GM21447 (cell line): ENCODE data around the gene SHC3.

ENCODE experiments used
- ATAC-seq: cut with Tn5 transposase; IDR thresholded peaks from one replicate; pipeline ENCODE4 v1.9.1; 2021; ENCODE audit not compliant: unreplicated experiment

SHC3 gene

DNA sequence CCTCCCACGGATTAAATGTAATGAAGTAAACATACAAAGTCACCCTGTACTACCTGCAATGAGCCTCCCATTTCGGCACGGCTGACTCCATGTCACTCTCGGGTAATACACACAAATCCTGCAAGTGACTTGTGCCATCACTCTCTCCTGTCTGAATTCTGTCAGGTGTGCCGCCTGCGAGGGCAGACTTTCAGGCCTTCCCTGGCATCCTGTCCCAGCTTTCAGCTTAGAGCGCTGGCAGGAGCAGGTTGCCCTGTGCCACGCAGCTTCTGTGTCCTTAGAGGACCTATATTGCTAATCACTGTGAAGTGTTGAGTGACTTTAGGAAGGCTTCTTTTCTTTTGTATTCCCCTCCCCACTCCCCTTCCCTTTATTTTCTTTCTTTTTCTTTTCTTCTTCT lies 213.1 kb downstream of the SHC3 start:
- ATAC-seq, result no peak

DNA sequence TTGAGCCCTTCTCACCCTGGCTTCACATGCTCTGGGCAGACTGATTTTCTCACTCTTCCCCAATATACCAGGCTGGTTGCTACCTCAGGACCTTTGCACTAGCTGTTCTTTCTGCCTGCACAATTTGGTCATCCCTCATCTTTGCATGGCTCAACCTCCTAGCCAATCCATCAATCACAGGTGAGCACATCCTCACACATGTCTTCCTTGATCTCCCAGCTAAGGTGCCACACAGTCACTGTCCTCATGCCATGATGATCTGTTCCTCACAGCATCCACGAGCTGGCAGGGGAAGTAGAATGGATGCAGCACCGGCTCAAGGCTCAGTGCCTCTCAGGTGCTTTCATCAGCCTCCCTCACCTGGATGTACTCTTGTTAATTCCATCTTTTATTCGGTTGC lies 218.0 kb downstream of the SHC3 start:
- no peak for ATAC-seq

DNA sequence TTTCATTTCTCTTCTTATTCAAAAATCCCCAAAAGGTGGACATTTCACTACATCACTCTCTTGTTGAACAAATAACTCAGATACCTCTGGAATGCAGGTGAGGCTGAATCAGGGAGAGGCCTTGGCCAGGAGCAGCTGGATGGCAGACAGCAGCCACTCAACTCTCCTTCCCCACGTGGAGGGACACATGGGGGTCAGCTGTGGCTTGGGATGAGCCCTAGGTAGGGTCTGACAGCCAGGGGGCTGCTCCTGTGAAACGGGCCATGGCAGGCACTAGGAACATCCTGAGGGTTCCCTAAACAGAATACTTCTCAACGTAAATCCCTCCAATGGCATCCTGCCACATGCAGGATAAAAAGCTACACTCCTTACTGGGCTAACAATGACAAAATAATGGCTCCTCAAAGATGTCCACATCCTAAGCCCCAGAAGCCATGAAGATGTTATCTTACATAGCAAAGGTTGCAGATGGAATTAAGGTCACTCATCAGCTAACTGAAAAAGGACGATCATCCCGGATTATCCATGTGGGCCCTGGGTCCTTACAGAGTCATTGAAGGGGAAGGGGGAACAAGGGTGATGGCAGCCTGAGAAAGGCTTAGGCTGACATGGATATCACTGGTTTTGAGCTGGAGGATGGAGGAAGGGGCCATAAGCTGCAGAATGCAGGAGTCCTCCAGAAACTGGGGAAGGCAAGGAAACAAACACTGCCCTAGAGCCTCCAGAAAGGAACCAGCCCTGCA lies 218.7 kb downstream of the SHC3 start:
- no peak for ATAC-seq

- ATAC-seq, result no peak
Observed at GRCh38 chr9:88957526-88957925, 221.1 kb downstream of the SHC3 start.
